Lung microvascular endothelial cell (primary cell): ENCODE results near the gene SSX2IP. TPM values are rescaled to one million over a fixed set of nuclear protein-coding genes. Genes with fewer than 3 reads are reported as not detected.
A peak's percentile ranks its signal among the peaks of the same experiment; 100 is the strongest.

ENCODE experiments used
- DNase-seq, 2 donors: peaks; one replicate each; pipeline versions ENCODE4 v3.0.0 to v3.0.0-alpha.2; 2010; ENCODE audit warnings: low read depth in 2 of 2
- total RNA-seq: library from RNA; depleted of rRNA; stranded (reverse); fragments of >200 nt; gene quantifications from 2 replicates; pipeline ENCODE4 v1.2.1, GENCODE V29; 2014

Gene SSX2IP
- total RNA-seq, 1 donor from 2014 or later = 0.60 TPM

GRCh38 chr1:84709131-84709530 is 18.9 kb upstream of the SSX2IP start:
- no peak for DNase-seq

- DNase-seq = no peak
These were observed 17.8 kb upstream of the SSX2IP start for GRCh38 chr1:84708031-84708430.

GRCh38 chr1:84705513-84705912 is 15.3 kb upstream of the SSX2IP start:
- DNase-seq = no peak

- DNase-seq = no peak
These were observed 14.7 kb upstream of the SSX2IP start for GRCh38 chr1:84704872-84705417.

- no peak for DNase-seq
These were observed 13.2 kb upstream of the SSX2IP start for GRCh38 chr1:84703431-84703830.

- no peak for DNase-seq
These were observed 11.9 kb upstream of the SSX2IP start for GRCh38 chr1:84702143-84702542.

GRCh38 chr1:84701376-84701775 is 11.1 kb upstream of the SSX2IP start:
- DNase-seq = no peak

GRCh38 chr1:84700070-84700469 is 9.8 kb upstream of the SSX2IP start:
- DNase-seq = no peak

GRCh38 chr1:84698151-84699110 is 8.2 kb upstream of the SSX2IP start:
- DNase-seq = peak; percentile 55 to 81

- no peak for DNase-seq
These were observed 3.5 kb upstream of the SSX2IP start for GRCh38 chr1:84693785-84694184.

- DNase-seq = no peak
These were observed 2.7 kb upstream of the SSX2IP start for GRCh38 chr1:84693005-84693404.

GRCh38 chr1:84692391-84692790 is 2.1 kb upstream of the SSX2IP start:
- DNase-seq = no peak

GRCh38 chr1:84691122-84691783 is 992 bp upstream of the SSX2IP start:
- no peak for DNase-seq

GRCh38 chr1:84689514-84690396 is 506 bp downstream of the SSX2IP start:
- DNase-seq = peak; percentile 45 to 49

GRCh38 chr1:84688463-84689061 is 1.7 kb downstream of the SSX2IP start:
- DNase-seq = no peak

- no peak for DNase-seq
These were observed 2.4 kb downstream of the SSX2IP start for GRCh38 chr1:84687714-84688462.

- no peak for DNase-seq
These were observed 4.0 kb downstream of the SSX2IP start for GRCh38 chr1:84686223-84686622.

GRCh38 chr1:84683508-84683907 is 6.8 kb downstream of the SSX2IP start:
- DNase-seq = no peak

GRCh38 chr1:84682047-84682446 is 8.2 kb downstream of the SSX2IP start:
- DNase-seq = no peak

- DNase-seq = no peak
These were observed 12.7 kb downstream of the SSX2IP start for GRCh38 chr1:84677415-84678099.
